ENCODE results near the gene FAM83B.

Gene FAM83B

GRCh38 chr6:54921891-54922290 lies 75.3 kb downstream of the FAM83B start:
- TF ChIP-seq, protein P1, sequence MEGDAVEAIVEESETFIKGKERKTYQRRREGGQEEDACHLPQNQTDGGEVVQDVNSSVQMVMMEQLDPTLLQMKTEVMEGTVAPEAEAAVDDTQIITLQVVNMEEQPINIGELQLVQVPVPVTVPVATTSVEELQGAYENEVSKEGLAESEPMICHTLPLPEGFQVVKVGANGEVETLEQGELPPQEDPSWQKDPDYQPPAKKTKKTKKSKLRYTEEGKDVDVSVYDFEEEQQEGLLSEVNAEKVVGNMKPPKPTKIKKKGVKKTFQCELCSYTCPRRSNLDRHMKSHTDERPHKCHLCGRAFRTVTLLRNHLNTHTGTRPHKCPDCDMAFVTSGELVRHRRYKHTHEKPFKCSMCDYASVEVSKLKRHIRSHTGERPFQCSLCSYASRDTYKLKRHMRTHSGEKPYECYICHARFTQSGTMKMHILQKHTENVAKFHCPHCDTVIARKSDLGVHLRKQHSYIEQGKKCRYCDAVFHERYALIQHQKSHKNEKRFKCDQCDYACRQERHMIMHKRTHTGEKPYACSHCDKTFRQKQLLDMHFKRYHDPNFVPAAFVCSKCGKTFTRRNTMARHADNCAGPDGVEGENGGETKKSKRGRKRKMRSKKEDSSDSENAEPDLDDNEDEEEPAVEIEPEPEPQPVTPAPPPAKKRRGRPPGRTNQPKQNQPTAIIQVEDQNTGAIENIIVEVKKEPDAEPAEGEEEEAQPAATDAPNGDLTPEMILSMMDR (IDR thresholded peaks at IDR 0.05): no peak

- TF ChIP-seq, protein P1 (IDR thresholded peaks at IDR 0.05): no peak
These were observed 82.8 kb downstream of the FAM83B start for GRCh38 chr6:54929245-54929909.

- TF ChIP-seq, protein P1 (IDR thresholded peaks at IDR 0.05): no peak
These were observed 86.1 kb downstream of the FAM83B start for GRCh38 chr6:54932622-54933021.

GRCh38 chr6:54935739-54936138 lies 89.2 kb downstream of the FAM83B start:
- TF ChIP-seq, protein P1 (IDR thresholded peaks at IDR 0.05): no peak

- TF ChIP-seq, protein P1 (IDR thresholded peaks at IDR 0.05): no peak
These were observed 90.8 kb downstream of the FAM83B start for GRCh38 chr6:54937371-54937770.

DNA sequence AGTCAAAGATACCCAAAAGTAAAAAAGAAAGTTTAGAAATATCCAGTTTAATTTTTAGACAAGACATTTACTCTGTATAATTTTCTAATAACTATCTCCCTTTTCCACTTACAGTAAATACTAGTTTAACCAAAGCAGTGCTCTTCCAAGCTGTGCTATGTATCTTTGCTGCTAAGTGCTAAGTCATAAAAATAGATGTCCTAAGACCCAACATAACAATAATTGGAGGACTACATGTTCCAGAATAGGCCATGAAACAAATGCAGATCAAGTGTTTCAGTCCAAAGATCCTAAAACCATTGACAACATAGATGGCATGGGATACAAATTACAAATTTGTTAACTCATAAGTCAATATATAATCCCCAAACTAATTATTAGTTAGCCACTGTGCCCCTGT lies 111.1 kb downstream of the FAM83B start:
- TF ChIP-seq, protein P1 (IDR thresholded peaks at IDR 0.05): no peak

GRCh38 chr6:54958446-54958845 lies 111.9 kb downstream of the FAM83B start:
- TF ChIP-seq, protein P1 (IDR thresholded peaks at IDR 0.05): no peak

GRCh38 chr6:54959820-54960219 lies 113.2 kb downstream of the FAM83B start:
- TF ChIP-seq, protein P1 (IDR thresholded peaks at IDR 0.05): no peak
